Measurements from ENCODE around the gene NREP. TPM values are rescaled to one million over a fixed set of nuclear protein-coding genes. Genes with fewer than 3 reads are reported as not detected.

Gene NREP
- total RNA-seq, 1 experiment from 2014 or later = 143 TPM

DNA sequence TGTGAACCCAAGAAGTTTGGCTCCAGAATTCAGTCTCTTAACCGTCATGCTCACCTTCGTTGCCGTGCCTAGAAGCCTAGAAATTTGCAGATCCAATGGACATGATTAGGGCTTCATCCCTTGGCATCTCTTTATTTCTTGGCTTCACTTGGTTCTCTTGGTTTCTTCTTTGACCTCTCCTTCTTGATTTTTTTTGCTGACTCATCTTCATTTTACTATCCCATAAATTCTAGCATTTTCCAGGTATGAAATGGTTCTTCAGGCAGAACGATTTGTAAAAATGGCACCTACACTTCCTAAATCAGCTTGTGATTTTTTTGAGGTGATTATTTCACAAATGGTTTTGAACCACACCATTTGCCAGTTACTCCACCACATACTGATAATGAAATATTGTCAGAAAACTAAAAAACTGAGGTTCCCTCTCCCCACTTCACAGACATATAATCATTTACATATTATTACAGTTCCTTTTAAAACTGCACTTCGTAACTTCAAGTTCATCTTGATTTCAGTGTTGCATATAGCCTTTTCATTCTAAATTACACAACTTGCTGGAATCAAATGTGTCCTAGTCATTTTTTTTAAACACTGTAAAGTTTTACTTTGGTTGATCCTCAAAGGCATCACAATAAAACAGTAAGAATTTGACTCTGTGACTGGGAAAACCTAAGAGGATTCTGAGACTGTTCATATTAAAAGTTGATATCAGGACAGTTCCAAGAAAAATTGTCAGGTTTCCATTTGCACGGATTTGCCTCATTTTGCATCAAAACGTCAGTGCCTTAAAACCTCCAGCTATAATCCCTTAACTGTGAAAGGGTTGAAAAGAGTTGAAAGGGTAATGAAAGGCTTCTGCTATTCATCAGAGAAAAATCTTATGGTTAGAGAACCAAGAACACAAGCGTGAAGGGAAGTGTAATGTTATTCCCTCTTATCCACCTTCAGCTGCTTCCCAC is 8.9 kb upstream of the NREP start:
- DNase-seq (ENCODE audit: low read depth) = no peak

DNA sequence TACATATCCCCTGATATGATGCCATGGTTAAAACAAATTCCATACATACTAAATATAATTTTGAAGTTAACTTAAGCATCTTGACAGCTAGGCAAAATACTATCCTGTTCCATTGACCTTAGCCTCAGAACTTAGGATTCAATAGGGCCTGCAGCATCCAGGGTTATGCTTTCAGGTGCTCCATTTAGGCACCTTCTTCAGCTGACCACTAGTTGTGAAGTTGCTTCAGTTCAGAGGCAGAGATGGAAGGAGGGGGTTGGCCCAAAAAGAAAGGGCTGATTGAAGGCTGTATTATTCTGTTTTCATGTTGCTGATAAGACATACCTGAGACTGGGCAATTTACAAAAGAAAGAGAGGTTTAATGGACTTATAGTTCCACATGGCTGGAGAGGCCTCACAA is 7.0 kb upstream of the NREP start:
- DNase-seq (ENCODE audit: low read depth) = no peak

- DNase-seq (ENCODE audit: low read depth) = no peak
Measured at GRCh38 chr5:111762895-111763294, 5.9 kb upstream of the NREP start.

GRCh38 chr5:111758284-111758628 is 1.3 kb upstream of the NREP start:
- no peak for DNase-seq (ENCODE audit: low read depth)

DNA sequence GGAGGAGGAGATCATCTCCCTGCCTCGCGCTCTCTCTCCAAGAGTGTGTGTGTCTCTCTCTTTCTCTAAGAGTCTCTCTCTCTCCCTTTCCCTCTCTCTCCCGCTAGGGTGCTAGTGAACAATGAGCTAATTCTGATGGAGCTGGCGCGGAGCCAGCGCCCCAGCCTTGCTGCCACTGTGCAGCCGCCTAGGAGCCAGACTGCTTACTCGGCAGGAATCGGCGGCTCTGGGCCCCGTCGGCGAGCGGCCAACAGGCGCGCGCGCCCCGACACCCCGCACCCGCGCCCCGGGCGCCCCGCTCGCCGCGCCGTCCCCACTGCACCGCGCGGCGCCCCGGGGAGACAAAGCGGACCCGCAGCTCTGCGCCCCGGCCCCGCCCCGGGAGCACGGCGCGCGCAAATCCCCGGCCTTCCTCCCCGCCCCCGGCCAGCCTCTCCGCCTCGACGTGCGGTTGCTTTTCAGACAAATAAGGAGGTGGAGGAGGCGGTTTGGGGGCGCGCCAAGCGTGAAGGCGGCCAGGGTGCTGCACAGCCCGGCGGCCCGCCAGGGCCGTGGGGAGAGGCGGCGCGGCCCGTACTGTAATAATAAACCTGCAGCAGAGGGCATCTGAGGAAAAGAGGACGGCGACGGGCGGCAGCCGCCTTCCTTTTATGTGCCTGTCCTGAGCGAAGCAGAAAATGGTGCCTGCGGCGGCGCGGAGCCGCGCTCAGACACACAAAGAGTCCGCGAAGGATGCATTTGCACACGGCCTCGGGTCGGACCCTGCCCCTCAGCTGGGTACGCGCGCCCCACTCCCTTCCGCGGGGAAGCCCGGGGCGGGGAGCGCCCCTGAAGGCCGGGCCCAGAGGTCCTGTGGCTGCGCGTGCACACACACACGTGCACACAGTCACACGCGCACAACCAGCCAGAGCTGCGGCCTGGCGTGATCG is 625 bp upstream of the NREP start:
- DNase-seq (ENCODE audit: low read depth) = peak; percentile 99

DNA sequence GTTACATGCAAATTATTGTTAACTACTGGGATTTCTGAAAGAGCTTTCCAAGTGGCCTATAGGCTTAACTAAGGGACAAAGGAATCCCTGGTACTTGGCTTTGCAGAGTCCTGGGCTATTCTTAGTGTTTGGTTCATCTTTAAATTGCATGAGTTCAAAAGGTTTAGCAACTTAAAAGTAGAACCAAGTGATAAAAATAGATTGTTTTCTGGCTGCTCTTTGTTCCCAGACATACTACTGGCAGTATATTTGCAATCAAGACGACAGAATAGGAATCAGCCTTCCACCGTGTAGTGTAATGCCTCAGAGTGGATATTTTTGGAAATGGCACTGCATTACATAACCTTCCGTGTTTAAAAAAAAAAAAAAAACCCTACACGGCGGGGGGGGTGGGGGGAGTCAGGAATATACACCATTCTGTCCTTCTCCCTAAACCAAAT is 1.0 kb downstream of the NREP start:
- DNase-seq (ENCODE audit: low read depth) = peak; percentile 48

DNA sequence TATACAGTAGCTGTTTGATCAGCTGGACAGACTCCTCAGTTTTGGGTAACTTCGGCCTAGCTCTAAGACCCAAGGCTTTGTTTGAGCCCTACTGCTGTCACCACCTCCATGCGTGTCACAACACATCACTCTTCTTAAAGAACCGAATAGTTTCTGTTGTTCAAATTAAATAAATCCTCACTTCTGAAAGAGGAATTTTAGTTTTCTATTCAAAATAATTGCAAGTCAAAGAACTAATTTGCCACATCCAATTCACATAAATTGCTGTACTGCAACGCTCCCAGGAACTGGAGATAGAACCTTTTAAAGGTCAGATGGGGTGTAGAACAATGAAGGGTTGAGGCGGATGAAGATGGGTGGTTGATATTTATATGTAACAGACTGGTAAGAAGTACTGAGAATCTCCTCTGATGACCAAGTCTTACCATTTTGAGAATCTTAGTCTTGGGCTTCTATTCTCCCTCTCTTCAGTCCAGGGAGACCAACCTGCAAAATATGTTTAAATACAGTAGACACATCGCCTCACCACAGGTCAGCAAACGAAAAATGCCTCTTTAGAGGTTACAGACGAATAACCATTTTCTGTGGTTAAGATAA is 1.6 kb downstream of the NREP start:
- no peak for DNase-seq (ENCODE audit: low read depth)

DNA sequence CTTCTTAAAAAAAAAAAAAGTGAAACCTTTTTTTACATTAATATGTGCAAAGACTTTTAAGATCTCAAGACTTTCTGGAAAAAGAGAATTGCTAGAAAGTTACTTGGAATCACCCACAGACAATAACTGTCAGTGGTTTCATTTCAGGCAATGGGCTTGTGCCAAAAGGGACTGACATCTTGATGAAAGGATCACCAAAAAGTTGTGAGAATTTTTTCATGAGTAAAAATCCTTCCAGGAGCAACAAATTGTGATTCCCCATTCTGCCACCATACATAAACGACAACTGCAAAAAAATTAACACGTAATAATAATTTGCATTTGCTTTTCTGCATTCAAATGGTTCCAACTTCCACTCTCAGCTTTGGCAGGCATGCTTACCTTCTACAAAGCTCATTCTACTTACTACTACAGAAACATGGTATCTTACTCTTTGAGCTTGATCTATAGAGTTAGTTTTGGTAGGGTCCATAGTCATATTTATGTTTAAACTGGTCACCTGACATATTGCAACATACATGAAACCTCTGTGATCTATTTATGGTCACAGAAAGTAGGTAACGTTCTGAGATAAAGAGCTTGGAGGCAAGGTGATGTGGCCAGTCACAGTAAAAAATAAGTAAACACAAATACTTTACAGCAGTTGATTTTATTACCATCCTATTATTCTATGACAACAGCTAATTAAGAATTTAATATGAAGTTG is 3.0 kb downstream of the NREP start:
- DNase-seq (ENCODE audit: low read depth) = no peak

- DNase-seq (ENCODE audit: low read depth) = no peak
Measured at GRCh38 chr5:111752426-111752965, 4.5 kb downstream of the NREP start.

GRCh38 chr5:111749303-111750026 is 7.5 kb downstream of the NREP start:
- no peak for DNase-seq (ENCODE audit: low read depth)

- DNase-seq (ENCODE audit: low read depth) = peak; percentile 98
Measured at GRCh38 chr5:111748304-111748763, 8.7 kb downstream of the NREP start.

- DNase-seq (ENCODE audit: low read depth) = peak; percentile 87
Measured at GRCh38 chr5:111747337-111747736, 9.7 kb downstream of the NREP start.

DNA sequence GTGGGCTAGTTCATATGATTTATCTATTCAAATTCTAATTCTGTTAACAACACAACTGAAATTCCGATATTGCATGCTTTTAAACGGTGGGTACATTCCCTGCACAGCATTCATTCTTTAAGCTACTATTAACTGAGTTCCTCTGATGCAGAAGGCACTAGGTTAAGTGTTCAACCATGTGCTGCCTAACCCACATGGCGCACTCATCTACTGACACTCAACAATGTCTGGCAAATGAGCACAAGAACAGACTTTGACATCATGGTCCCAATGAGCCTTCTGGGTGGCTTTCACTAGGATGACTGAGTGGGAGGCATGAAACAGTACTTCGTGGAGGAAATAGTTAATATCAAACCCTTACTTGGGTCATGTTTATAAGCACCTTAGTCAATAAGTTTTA is 10.2 kb downstream of the NREP start:
- no peak for DNase-seq (ENCODE audit: low read depth)

DNA sequence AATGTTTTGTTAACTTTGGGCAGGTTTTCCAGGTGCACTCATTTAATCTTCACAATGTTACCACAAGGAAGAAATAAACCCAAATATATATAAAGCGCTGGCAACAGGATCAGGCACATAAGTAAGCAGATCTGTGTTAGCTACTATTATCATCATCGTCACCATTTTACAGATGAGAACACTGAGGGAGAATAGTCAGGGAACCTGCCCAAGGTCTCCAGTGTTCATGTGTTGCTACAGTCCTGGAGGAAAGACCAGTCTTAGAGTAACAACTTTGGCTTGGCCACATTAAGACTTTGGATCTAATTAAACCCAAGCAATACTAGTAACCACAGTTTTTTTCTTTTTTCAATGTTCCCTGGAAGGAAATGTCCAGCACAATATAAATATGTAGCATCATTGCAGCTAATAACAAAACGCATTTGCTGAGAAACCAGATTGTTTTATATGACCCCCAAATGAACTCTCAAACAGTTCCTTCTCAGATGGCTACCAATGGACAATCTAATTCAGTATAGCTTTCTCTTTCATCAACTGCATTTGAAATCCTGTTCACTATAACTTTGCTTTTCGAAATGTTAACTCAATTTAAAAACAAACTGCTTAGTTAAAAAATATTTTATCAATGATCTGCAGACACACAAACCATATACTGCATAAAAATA is 11.8 kb downstream of the NREP start:
- DNase-seq (ENCODE audit: low read depth) = no peak

DNA sequence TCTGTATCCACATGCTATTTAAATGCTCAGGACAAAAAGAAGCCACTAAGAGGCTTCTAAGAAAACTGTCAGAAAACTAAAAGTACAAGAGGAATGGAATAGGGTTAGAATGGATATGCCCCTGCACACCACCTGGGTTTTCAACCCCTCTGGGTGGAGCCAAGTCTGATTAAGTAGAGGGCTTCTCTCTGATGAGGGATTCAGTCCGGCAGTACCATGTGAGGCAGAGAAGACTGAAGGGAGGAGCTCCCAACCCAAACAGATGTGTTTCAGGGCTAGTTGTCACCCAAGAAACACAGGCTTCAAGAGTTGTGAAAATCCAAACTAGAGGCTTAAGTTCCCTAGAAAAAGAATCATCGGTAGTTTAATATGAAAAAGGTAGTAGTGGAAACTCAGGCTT is 12.5 kb downstream of the NREP start:
- DNase-seq (ENCODE audit: low read depth) = no peak

DNA sequence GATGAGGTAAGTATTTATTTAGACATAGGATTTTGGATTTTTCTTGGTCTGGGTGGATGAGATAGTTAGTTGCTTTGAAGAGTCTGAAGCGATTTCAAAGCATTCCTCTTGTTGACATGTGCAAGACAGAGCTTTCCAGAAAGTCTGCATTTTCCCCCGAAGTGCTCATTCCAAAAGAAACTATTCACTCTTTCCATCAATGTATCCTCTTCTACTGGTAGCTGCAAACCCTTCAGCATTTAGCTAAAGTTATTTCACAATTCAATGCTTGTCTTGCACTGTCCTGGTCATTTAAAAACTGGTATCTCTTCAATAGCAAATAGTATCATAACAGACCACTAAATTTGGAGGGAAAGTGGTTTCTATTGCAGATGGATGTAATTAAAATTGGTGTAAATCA is 13.0 kb downstream of the NREP start:
- DNase-seq (ENCODE audit: low read depth) = no peak

DNA sequence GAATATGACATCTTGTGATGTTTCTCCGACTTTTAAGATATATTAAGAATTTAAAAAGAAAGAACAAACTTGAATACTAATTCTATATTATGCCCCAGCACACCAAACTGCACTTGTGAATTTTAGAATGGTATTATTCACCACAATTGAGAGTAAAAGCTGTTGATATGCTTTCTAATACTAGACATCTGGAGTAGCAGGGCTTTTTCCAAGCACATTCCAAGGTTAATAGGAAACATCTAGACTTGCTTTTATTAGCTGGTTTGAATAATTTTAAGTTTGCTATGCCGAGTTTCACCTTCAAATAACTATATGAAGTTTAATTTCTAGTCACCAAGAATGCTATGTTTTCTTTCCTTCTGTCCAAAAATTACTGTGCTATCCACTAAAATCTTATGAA is 13.5 kb downstream of the NREP start:
- DNase-seq (ENCODE audit: low read depth) = no peak

GRCh38 chr5:111742177-111742994 is 14.6 kb downstream of the NREP start:
- DNase-seq (ENCODE audit: low read depth) = peak; percentile 77

- DNase-seq (ENCODE audit: low read depth) = no peak
Measured at GRCh38 chr5:111741278-111741677, 15.7 kb downstream of the NREP start.

Measured in M059J (cell line).